Upper lobe of left lung (tissue), 4 donors: ENCODE data around the gene EDARADD.

Experiments
- POLR2A ChIP-seq, 4 donors: fragments of 450-650 bp; IDR thresholded peaks; one replicate each; pipeline ENCODE4 v1.5.1; 2016 to 2017; ENCODE audit warnings: antibody characterized with exemption in 4 of 4, mild to moderate bottlenecking in 2 of 4
- POLR2AphosphoS5 ChIP-seq, 2 donors: sonication (generic); formaldehyde crosslinking; IDR thresholded peaks; one replicate each; pipeline ENCODE4 v1.5.1; 2017; ENCODE audit warnings: antibody characterized with exemption in 2 of 2
- TF ChIP-seq, protein P1 (sequence below), 6 experiments: fragments of 450-650 bp in 4 of 6; fragments of 200-600 bp in 2 of 6; sonication (generic) in 2 of 6; IDR thresholded peaks; one replicate each; pipeline ENCODE4 v1.5.1; 2016 to 2019; ENCODE audit warnings: antibody characterized with exemption in 6 of 6

DNA sequence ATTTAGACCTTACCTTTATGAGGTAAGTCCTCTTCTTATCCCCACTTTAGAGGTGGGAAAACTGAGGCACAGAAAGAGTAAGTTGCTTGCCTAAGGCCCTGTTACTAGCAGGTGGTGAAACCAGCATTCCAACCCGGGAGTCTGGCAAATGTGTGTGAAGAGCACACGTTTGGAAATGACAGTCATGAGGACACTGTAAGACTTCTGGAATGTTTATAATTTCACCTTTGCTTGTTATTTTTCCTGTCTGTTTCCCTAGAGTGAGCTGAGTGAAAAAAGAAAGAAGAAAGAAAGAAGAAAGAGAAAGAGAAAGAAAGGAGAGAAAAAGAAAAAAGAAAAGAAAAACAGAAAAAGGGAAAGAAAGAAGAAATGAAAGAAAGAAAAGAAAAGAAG is 108.5 kb downstream of the EDARADD start:
- TF ChIP-seq, protein P1, sequence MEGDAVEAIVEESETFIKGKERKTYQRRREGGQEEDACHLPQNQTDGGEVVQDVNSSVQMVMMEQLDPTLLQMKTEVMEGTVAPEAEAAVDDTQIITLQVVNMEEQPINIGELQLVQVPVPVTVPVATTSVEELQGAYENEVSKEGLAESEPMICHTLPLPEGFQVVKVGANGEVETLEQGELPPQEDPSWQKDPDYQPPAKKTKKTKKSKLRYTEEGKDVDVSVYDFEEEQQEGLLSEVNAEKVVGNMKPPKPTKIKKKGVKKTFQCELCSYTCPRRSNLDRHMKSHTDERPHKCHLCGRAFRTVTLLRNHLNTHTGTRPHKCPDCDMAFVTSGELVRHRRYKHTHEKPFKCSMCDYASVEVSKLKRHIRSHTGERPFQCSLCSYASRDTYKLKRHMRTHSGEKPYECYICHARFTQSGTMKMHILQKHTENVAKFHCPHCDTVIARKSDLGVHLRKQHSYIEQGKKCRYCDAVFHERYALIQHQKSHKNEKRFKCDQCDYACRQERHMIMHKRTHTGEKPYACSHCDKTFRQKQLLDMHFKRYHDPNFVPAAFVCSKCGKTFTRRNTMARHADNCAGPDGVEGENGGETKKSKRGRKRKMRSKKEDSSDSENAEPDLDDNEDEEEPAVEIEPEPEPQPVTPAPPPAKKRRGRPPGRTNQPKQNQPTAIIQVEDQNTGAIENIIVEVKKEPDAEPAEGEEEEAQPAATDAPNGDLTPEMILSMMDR (IDR thresholded peaks at IDR 0.05), result no peak
- TF ChIP-seq POLR2A (IDR thresholded peaks at IDR 0.05) (no peak), POLR2AphosphoS5 (IDR thresholded peaks at IDR 0.05) (no peak)
